GM23248 (cell line): ENCODE data around the gene PICALM.

Experiments
- EZH2 ChIP-seq: fragments of 200-600 bp; sonication (generic); IDR thresholded peaks from 2 replicates; pipeline ENCODE4 v1.6.1; 2018; ENCODE audit warnings: antibody characterized with exemption, mild to moderate bottlenecking; ENCODE audit not compliant: insufficient read depth, poor library complexity, severe bottlenecking
- EZH2phosphoT487 ChIP-seq: fragments of 200-600 bp; sonication (generic); IDR thresholded peaks from 2 replicates; pipeline ENCODE4 v1.6.1; 2018; ENCODE audit warnings: antibody characterized with exemption, moderate library complexity, mild to moderate bottlenecking, low read depth; ENCODE audit not compliant: insufficient read depth

DNA sequence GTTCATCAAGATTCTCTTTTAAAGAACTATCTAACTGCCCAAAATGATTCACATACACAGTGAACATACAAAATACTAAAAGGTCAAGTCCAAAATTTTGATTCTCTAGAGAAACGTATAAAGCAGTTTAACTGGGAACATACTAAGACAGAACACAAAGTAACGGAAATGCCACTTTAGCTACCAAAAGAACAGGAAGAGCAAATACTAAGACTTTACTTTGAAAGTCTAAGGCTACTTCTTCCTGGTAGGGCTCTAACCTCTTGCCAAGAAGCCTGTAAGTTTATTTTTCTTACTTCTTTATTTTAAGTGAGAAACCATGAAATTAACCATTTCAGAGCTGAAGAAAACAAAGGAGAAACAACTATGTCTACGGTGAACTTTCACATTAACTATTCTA, 6.2 kb downstream of the PICALM start:
- TF ChIP-seq EZH2phosphoT487 (no peak), EZH2 (no peak)
